Kidney epithelial cell (primary cell): Measurements from ENCODE around the gene DSCAM. TPM values are rescaled to one million over a fixed set of nuclear protein-coding genes. Genes with fewer than 3 reads are reported as not detected.

Experiments used
- DNase-seq: peaks from one replicate; pipeline ENCODE4 v3.0.0-alpha.2; 2010; ENCODE audit warnings: low read depth
- H3K27me3 ChIP-seq: 2 replicates; pipeline ENCODE4 v1.6.0; 2011; ENCODE audit warnings: low read length; ENCODE audit not compliant: control insufficient read depth, insufficient read depth
- H3K36me3 ChIP-seq: 2 replicates; pipeline ENCODE4 v1.5.1; 2011; ENCODE audit warnings: low read length; ENCODE audit not compliant: control insufficient read depth, insufficient read depth
- H3K4me3 ChIP-seq: 2 replicates; pipeline ENCODE4 v1.5.1; 2011; ENCODE audit warnings: low read depth, mild to moderate bottlenecking, control low read depth, low read length
- total RNA-seq: library from RNA; depleted of rRNA; stranded (reverse); fragments of >200 nt; gene quantifications from 2 replicates; pipeline ENCODE4 v1.2.3, GENCODE V29; 2015
- TF ChIP-seq, protein P1 (sequence below): IDR thresholded peaks from 2 replicates; pipeline ENCODE4 v1.5.1; 2011; ENCODE audit warnings: mild to moderate bottlenecking, moderate library complexity, low read length, control low read depth, inconsistent platforms; ENCODE audit not compliant: insufficient read depth, poor library complexity, severe bottlenecking

DSCAM gene
- total RNA-seq, 1 donor from 2014 or later: 0.21 TPM

GRCh38 chr21:40819071-40819900 is 27.7 kb downstream of the DSCAM start:
- H3K4me3 ChIP-seq: no peak overlapping the region
- DNase-seq: no peak
- TF ChIP-seq, protein P1, sequence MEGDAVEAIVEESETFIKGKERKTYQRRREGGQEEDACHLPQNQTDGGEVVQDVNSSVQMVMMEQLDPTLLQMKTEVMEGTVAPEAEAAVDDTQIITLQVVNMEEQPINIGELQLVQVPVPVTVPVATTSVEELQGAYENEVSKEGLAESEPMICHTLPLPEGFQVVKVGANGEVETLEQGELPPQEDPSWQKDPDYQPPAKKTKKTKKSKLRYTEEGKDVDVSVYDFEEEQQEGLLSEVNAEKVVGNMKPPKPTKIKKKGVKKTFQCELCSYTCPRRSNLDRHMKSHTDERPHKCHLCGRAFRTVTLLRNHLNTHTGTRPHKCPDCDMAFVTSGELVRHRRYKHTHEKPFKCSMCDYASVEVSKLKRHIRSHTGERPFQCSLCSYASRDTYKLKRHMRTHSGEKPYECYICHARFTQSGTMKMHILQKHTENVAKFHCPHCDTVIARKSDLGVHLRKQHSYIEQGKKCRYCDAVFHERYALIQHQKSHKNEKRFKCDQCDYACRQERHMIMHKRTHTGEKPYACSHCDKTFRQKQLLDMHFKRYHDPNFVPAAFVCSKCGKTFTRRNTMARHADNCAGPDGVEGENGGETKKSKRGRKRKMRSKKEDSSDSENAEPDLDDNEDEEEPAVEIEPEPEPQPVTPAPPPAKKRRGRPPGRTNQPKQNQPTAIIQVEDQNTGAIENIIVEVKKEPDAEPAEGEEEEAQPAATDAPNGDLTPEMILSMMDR: no peak
- H3K27me3 ChIP-seq: no peaks in the 10 kb centered on the region
- no peaks in the 10 kb centered on the region for H3K36me3 ChIP-seq

GRCh38 chr21:40813918-40814317 is 33.0 kb downstream of the DSCAM start:
- TF ChIP-seq, protein P1: no peak
- no peak for DNase-seq
- Histone ChIP-seq H3K4me3 (no peak overlapping the region), H3K27me3 (no peaks in the 10 kb centered on the region), H3K36me3 (no peaks in the 10 kb centered on the region)

DNA sequence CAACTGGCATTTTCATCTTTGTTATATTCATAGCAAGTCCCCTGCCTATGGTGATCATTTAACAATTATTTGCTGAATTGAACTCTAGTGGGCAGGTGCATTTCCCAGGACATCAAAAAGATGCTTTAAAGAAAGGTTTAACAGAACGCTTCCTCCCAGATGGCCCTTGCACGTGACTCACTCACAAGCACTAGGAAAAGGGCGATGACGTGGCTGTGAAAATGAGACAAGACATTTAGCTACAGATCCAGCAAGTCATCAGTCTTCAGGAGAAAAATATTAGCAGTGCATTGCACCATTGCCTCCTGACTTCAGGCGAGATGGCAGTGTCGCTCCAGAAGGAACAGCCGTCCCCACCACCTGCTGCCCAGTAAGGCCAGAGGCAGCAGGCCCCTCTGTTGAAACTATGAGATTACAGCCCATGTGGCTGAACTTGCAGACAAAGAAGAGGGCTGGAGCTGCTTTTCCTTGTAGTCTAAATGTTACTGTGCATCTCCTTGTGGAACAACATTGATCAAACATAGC is 37.2 kb downstream of the DSCAM start:
- Histone ChIP-seq H3K27me3 (no peaks in the 10 kb centered on the region), H3K4me3 (no peak overlapping the region), H3K36me3 (no peaks in the 10 kb centered on the region)
- no peak for DNase-seq
- TF ChIP-seq, protein P1: no peak

DNA sequence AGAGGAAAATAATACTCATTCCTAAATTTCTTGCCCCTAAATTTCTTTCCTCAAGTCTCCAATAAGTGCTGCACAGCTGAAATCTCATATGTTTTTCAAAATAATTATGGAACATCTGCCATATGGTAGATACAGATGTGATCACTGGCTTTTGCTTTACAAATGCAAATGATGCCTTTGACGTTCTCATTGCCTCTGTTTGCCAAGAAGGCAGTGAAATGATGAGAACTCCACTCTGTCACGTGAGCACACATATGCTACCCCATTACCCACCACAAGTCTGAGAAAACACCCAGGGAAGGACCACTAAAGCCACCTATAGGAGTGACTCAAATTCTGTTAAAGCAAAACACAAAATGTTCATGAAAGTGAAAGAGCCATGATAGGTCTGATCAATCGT is 43.9 kb downstream of the DSCAM start:
- Histone ChIP-seq H3K36me3 (no peaks in the 10 kb centered on the region), H3K27me3 (no peaks in the 10 kb centered on the region), H3K4me3 (no peak overlapping the region)
- no peak for DNase-seq
- TF ChIP-seq, protein P1: no peak

DNA sequence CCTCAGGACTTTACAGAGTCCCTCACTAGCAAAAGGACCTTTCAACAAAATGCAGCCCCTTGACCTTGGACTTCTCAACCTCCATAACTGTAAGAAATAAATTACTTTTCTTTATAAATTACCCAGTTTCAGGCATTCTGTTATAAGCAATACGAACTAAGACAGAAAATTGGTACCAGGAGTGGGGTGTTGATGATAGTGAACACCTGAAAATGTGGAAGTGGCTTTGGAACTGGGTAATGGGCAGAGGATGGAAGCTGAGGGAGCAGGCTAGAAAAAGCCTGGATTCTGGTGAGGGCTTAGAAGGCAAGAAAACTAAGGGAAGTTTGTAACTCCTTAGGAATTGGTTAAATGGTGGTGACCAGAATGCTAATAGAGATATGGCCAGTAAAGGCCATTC is 46.8 kb downstream of the DSCAM start:
- Histone ChIP-seq H3K27me3 (no peaks in the 10 kb centered on the region), H3K36me3 (no peaks in the 10 kb centered on the region), H3K4me3 (no peak overlapping the region)
- TF ChIP-seq, protein P1: no peak
- no peak for DNase-seq
